ENCODE measurements around the gene PHF2.
"Not testable (repeated sequence)": the region's sequence is repeated elsewhere in the genome, so short reads cannot be mapped to it uniquely, and the experiment has no call there.

Gene PHF2

DNA sequence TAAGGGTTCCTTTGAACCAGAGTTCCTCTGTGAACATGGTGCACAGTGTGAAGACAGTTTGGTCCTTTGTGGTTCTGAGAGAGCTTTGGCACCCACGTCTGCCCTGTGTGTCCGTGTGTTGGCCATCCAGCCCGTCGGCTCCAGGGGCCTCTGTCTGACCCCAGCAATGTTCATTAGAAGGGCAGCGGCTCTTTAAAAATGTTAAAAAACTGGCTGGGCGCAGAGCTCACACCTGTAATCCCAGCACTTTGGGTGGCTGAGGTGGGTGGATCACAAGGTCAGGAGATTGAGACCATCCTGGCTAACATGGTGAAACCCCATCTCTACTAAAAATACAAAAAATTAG, 90.0 kb downstream of the PHF2 start:
- H3K4me3 ChIP-seq (ENCODE audit: low read depth, low read length); H3K4me1 ChIP-seq (ENCODE audit: control insufficient read depth, insufficient read depth, low read length); H3K27ac ChIP-seq (ENCODE audit: extremely low read depth, low read depth, low read length); H3K9me3 ChIP-seq (ENCODE audit: control insufficient read depth, insufficient read depth, low read depth, low read length); POLR2A ChIA-PET: not testable (repeated sequence)
- CTCF ChIA-PET, result interaction anchor here (1.6 kb wide), 1 partner anchor 15 kb away, joined by 5 read pairs; no protein-coding TSS in a partner anchor
- H3K36me3 ChIP-seq (ENCODE audit: control insufficient read depth in 2 of 2, insufficient read depth in 1 of 2, low read length in 2 of 2), result peaks cover 0 to 32% of the 10 kb centered on the region in 2 experiments; a peak in 2 of 3 replicates

DNA sequence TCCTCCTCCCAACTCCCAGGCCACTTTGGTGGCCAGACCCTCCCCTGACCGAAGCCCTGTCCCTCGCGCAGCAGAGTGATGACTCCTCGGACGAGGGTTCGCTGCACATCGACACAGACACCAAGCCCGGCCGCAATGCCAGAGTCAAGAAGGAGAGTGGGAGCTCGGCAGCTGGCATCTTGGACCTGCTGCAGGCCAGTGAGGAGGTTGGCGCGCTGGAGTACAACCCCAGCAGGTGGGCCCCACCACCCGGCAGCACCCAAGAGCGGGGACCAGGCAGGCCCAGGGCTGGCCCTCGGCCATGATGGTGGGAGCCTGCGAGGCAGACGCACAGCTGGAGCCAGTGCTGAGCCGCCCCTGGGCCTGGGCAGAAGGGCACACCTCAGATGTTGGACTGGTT, 90.6 kb downstream of the PHF2 start:
- CTCF ChIA-PET, result interaction anchor here (1.6 kb wide), 1 partner anchor 15 kb away, joined by 5 read pairs; no protein-coding TSS in a partner anchor
- Histone ChIP-seq H3K4me1 (ENCODE audit: control insufficient read depth, insufficient read depth, low read length) (no peaks in the 10 kb centered on the region), H3K4me3 (ENCODE audit: low read depth, low read length) (no peak overlapping the region), H3K9me3 (ENCODE audit: control insufficient read depth, insufficient read depth, low read depth, low read length) (no peaks in the 10 kb centered on the region), H3K27ac (ENCODE audit: extremely low read depth, low read depth, low read length) (no peak overlapping the region), H3K36me3 (ENCODE audit: control insufficient read depth in 2 of 2, insufficient read depth in 1 of 2, low read length in 2 of 2) (peaks cover 0 to 31% of the 10 kb centered on the region in 2 experiments; a peak in 2 of 3 replicates)
- POLR2A ChIA-PET, result no interaction called here
- TF ChIP-seq GFI1B (tag by site-specific recombination; IDR thresholded peaks at IDR 0.05), result no peak
- TF ChIP-seq, protein P1, sequence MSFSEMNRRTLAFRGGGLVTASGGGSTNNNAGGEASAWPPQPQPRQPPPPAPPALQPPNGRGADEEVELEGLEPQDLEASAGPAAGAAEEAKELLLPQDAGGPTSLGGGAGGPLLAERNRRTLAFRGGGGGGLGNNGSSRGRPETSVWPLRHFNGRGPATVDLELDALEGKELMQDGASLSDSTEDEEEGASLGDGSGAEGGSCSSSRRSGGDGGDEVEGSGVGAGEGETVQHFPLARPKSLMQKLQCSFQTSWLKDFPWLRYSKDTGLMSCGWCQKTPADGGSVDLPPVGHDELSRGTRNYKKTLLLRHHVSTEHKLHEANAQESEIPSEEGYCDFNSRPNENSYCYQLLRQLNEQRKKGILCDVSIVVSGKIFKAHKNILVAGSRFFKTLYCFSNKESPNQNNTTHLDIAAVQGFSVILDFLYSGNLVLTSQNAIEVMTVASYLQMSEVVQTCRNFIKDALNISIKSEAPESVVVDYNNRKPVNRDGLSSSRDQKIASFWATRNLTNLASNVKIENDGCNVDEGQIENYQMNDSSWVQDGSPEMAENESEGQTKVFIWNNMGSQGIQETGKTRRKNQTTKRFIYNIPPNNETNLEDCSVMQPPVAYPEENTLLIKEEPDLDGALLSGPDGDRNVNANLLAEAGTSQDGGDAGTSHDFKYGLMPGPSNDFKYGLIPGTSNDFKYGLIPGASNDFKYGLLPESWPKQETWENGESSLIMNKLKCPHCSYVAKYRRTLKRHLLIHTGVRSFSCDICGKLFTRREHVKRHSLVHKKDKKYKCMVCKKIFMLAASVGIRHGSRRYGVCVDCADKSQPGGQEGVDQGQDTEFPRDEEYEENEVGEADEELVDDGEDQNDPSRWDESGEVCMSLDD (tag by site-specific recombination; IDR thresholded peaks at IDR 0.05), result no peak
- TF ChIP-seq ZNF664 (tag by site-specific recombination; IDR thresholded peaks at IDR 0.05), result no peak
- no peak for TF ChIP-seq ZNF670 (tag by site-specific recombination; IDR thresholded peaks at IDR 0.05; ENCODE audit: low read depth)
- TF ChIP-seq ZNF350 (tag by site-specific recombination; IDR thresholded peaks at IDR 0.05), result no peak

DNA sequence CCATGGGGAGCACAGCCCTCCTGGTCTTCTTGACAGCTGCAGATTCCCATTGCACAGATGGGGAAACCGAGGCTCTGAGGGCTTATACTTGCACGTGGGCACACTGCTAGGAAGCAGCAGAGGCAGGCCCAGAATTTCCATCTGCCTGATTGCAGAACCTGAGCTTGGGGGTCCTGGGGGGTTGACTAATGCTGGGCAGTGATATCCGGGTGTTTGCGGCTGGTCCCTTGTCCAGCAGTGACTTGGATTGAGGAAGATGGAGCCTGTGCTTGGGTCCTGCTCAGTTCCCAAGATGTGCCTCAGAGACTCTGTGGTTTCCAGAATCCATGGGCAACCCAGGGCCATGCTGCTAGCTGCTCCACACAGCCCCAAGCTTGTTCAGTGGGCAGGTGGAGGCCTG, 91.2 kb downstream of the PHF2 start:
- no peaks in the 10 kb centered on the region for H3K4me1 ChIP-seq (ENCODE audit: control insufficient read depth, insufficient read depth, low read length)
- no peak overlapping the region for H3K4me3 ChIP-seq (ENCODE audit: low read depth, low read length)
- TF ChIP-seq, protein P2, sequence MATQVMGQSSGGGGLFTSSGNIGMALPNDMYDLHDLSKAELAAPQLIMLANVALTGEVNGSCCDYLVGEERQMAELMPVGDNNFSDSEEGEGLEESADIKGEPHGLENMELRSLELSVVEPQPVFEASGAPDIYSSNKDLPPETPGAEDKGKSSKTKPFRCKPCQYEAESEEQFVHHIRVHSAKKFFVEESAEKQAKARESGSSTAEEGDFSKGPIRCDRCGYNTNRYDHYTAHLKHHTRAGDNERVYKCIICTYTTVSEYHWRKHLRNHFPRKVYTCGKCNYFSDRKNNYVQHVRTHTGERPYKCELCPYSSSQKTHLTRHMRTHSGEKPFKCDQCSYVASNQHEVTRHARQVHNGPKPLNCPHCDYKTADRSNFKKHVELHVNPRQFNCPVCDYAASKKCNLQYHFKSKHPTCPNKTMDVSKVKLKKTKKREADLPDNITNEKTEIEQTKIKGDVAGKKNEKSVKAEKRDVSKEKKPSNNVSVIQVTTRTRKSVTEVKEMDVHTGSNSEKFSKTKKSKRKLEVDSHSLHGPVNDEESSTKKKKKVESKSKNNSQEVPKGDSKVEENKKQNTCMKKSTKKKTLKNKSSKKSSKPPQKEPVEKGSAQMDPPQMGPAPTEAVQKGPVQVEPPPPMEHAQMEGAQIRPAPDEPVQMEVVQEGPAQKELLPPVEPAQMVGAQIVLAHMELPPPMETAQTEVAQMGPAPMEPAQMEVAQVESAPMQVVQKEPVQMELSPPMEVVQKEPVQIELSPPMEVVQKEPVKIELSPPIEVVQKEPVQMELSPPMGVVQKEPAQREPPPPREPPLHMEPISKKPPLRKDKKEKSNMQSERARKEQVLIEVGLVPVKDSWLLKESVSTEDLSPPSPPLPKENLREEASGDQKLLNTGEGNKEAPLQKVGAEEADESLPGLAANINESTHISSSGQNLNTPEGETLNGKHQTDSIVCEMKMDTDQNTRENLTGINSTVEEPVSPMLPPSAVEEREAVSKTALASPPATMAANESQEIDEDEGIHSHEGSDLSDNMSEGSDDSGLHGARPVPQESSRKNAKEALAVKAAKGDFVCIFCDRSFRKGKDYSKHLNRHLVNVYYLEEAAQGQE (tag by site-specific recombination; IDR thresholded peaks at IDR 0.05), result no peak
- TF ChIP-seq ZNF24 (tag by site-specific recombination; IDR thresholded peaks at IDR 0.05) (no peak), ZNF239 (tag by site-specific recombination; IDR thresholded peaks at IDR 0.05) (no peak), TRIM28 (IDR thresholded peaks at IDR 0.05; ENCODE audit: borderline replicate concordance, low read length) (no peak), EGR2 (tag by site-specific recombination; IDR thresholded peaks at IDR 0.05; ENCODE audit: low read depth) (no peak), ZNF433 (tag by site-specific recombination; IDR thresholded peaks at IDR 0.05; ENCODE audit: low read depth) (no peak), KLF16 (tag by site-specific recombination; IDR thresholded peaks at IDR 0.05) (no peak), ZNF175 (tag by site-specific recombination; IDR thresholded peaks at IDR 0.05) (no peak)
- TF ChIP-seq, protein P3, sequence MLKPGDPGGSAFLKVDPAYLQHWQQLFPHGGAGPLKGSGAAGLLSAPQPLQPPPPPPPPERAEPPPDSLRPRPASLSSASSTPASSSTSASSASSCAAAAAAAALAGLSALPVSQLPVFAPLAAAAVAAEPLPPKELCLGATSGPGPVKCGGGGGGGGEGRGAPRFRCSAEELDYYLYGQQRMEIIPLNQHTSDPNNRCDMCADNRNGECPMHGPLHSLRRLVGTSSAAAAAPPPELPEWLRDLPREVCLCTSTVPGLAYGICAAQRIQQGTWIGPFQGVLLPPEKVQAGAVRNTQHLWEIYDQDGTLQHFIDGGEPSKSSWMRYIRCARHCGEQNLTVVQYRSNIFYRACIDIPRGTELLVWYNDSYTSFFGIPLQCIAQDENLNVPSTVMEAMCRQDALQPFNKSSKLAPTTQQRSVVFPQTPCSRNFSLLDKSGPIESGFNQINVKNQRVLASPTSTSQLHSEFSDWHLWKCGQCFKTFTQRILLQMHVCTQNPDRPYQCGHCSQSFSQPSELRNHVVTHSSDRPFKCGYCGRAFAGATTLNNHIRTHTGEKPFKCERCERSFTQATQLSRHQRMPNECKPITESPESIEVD (tag by site-specific recombination; IDR thresholded peaks at IDR 0.05), result no peak
- TF ChIP-seq, protein P4, sequence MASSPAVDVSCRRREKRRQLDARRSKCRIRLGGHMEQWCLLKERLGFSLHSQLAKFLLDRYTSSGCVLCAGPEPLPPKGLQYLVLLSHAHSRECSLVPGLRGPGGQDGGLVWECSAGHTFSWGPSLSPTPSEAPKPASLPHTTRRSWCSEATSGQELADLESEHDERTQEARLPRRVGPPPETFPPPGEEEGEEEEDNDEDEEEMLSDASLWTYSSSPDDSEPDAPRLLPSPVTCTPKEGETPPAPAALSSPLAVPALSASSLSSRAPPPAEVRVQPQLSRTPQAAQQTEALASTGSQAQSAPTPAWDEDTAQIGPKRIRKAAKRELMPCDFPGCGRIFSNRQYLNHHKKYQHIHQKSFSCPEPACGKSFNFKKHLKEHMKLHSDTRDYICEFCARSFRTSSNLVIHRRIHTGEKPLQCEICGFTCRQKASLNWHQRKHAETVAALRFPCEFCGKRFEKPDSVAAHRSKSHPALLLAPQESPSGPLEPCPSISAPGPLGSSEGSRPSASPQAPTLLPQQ (tag by site-specific recombination; IDR thresholded peaks at IDR 0.05), result no peak
- TF ChIP-seq, protein P1 (tag by site-specific recombination; IDR thresholded peaks at IDR 0.05), result no peak
- TF ChIP-seq, protein P5, sequence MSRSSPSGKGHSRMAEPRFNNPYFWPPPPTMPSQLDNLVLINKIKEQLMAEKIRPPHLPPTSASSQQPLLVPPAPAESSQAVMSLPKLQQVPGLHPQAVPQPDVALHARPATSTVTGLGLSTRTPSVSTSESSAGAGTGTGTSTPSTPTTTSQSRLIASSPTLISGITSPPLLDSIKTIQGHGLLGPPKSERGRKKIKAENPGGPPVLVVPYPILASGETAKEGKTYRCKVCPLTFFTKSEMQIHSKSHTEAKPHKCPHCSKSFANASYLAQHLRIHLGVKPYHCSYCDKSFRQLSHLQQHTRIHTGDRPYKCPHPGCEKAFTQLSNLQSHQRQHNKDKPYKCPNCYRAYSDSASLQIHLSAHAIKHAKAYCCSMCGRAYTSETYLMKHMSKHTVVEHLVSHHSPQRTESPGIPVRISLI (tag by site-specific recombination; IDR thresholded peaks at IDR 0.05), result no peak
- ChIA-PET POLR2A (no interaction called here), CTCF (interaction anchor here (1.6 kb wide), 1 partner anchor 14 kb away, joined by 5 read pairs; no protein-coding TSS in a partner anchor)
- no peak overlapping the region for H3K27ac ChIP-seq (ENCODE audit: extremely low read depth, low read depth, low read length)
- no peaks in the 10 kb centered on the region for H3K9me3 ChIP-seq (ENCODE audit: control insufficient read depth, insufficient read depth, low read depth, low read length)
- H3K36me3 ChIP-seq (ENCODE audit: control insufficient read depth in 2 of 2, insufficient read depth in 1 of 2, low read length in 2 of 2), result peaks cover 0 to 25% of the 10 kb centered on the region in 2 experiments; a peak in 2 of 3 replicates

Data from HEK293 (cell line).